GM12878 (cell line): ENCODE measurements around the gene LYPLAL1. TPM values are rescaled to one million over a fixed set of nuclear protein-coding genes. Genes with fewer than 3 reads are reported as not detected.

ENCODE experiments used
- ATAC-seq: fragments of 200-7000 bp; cut with Tn5 transposase; 3 replicates; pipeline ENCODE4 v1.9.1; 2020; ENCODE audit warnings: mild to moderate bottlenecking, moderate library complexity
- Bru-seq: library from RNA; stranded (reverse); fragments of 400-500 nt; gene quantifications from one replicate; lab custom pipeline; 2021; lab: Mats Ljungman, UMichigan
- BruChase-seq, 2 experiments: library from RNA; stranded (reverse); fragments of 400-500 nt; gene quantifications; one replicate each; lab custom pipeline; 2021; lab: Mats Ljungman, UMichigan
- BruUV-seq: library from RNA; stranded (reverse); fragments of 400-500 nt; replicated peaks from 2 replicates; lab custom pipeline; 2021; lab: Mats Ljungman, UMichigan
- CTCF ChIA-PET: fragments of 300-600 bp; sonication (Branson Sonifier 250); formaldehyde crosslinking; extraction: SDS; loops from one replicate; lab custom pipeline; 2021; ENCODE audit warnings: inconsistent platforms; lab: Yijun Ruan, JAX
- POLR2A ChIA-PET: fragments of 350-600 bp; formaldehyde crosslinking; extraction: SDS; loops from one replicate; lab custom pipeline; 2021; ENCODE audit warnings: inconsistent platforms; lab: Charles Lee
- RAD21 ChIA-PET: fragments of 300-600 bp; sonication (Branson Sonifier 250); formaldehyde crosslinking; loops from one replicate; lab custom pipeline; 2023; ENCODE audit warnings: antibody characterized with exemption; ENCODE audit not compliant: unreplicated experiment; lab: Charles Lee
- SMC1A ChIA-PET: fragments of 300-600 bp; sonication (Branson Sonifier 250); formaldehyde crosslinking; loops from one replicate; lab custom pipeline; 2023; ENCODE audit not compliant: unreplicated experiment, uncharacterized antibody; lab: Charles Lee
- DNase-seq: peaks from one replicate; pipeline ENCODE4 v3.0.0-alpha.2; 2011; ENCODE audit warnings: low read depth, low spot score
- FAIRE-seq: peaks from 3 replicates; lab custom pipeline; 2011; peaks lifted over from hg19 to GRCh38; lab: Jason Lieb, UNC
- H2AFZ ChIP-seq: 2 replicates; pipeline ENCODE4 v1.6.0; 2011; ENCODE audit warnings: low read depth, low read length, control low read depth; ENCODE audit not compliant: control insufficient read depth
- H3K27ac ChIP-seq: 2 replicates; pipeline ENCODE4 v1.5.1; 2011; ENCODE audit warnings: control low read depth; ENCODE audit not compliant: control insufficient read depth, insufficient read depth
- H3K27me3 ChIP-seq, 2 experiments: replicated peaks in 1 of 2; 2 replicates each; pipeline versions ENCODE4 v1.6.0 to v1.6.1; 2011; ENCODE audit warnings: low read length in 1 of 2; ENCODE audit not compliant: control insufficient read depth in 2 of 2, insufficient read depth in 2 of 2
- H3K36me3 ChIP-seq, 2 experiments: 2 replicates each; pipeline ENCODE4 v1.5.1; 2011; ENCODE audit warnings: low read length in 1 of 2; ENCODE audit not compliant: control insufficient read depth in 2 of 2, insufficient read depth in 2 of 2
- H3K4me1 ChIP-seq: 2 replicates; pipeline ENCODE4 v1.6.1; 2011; ENCODE audit warnings: mild to moderate bottlenecking, low read length, moderate library complexity, mixed read lengths; ENCODE audit not compliant: control insufficient read depth, insufficient read depth
- H3K4me2 ChIP-seq: 2 replicates; pipeline ENCODE4 v1.6.0; 2011; ENCODE audit warnings: control low read depth; ENCODE audit not compliant: control insufficient read depth, insufficient read depth
- H3K4me3 ChIP-seq: fragments of 200-600 bp; sonication (generic); 2 replicates; pipeline ENCODE4 v1.5.1; 2016
- H3K79me2 ChIP-seq: 2 replicates; pipeline ENCODE4 v1.6.0; 2011; ENCODE audit warnings: low read length; ENCODE audit not compliant: control insufficient read depth, insufficient read depth
- H3K9ac ChIP-seq: 2 replicates; pipeline ENCODE4 v1.8.0; 2011; ENCODE audit warnings: low read length, control low read depth, mixed read lengths; ENCODE audit not compliant: control insufficient read depth, insufficient read depth
- H3K9me3 ChIP-seq: replicated peaks from 3 replicates; pipeline ENCODE4 v1.5.1; 2011; ENCODE audit warnings: mild to moderate bottlenecking, low read length; ENCODE audit not compliant: control insufficient read depth, insufficient read depth
- H4K20me1 ChIP-seq: 2 replicates; pipeline ENCODE4 v1.6.0; 2011; ENCODE audit not compliant: control insufficient read depth, insufficient read depth
- BCLAF1 ChIP-seq: fragments of 450-650 bp; IDR thresholded peaks from 2 replicates; pipeline ENCODE4 v1.6.1; 2017; ENCODE audit warnings: antibody characterized with exemption, mild to moderate bottlenecking, moderate library complexity
- CBX3 ChIP-seq: fragments of 200-600 bp; sonication (generic); IDR thresholded peaks from 2 replicates; pipeline ENCODE4 v1.6.1; 2016; ENCODE audit warnings: low read depth, borderline replicate concordance
- CEBPB ChIP-seq, 2 experiments: fragments of 150-350 bp in 1 of 2; IDR thresholded peaks; 2 replicates each; pipeline ENCODE4 v1.6.1; 2012 to 2014; ENCODE audit warnings: low read depth in 2 of 2, low read length in 2 of 2, borderline replicate concordance in 1 of 2, inconsistent platforms in 1 of 2
- EED ChIP-seq: sonication (generic); IDR thresholded peaks from 2 replicates; pipeline ENCODE4 v1.6.1; 2016; ENCODE audit warnings: antibody characterized with exemption, low read depth
- IRF4 ChIP-seq: IDR thresholded peaks from 2 replicates; pipeline ENCODE4 v1.6.1; 2011; ENCODE audit warnings: low read depth, low read length
- MXI1 ChIP-seq: fragments of 150-350 bp; IDR thresholded peaks from 2 replicates; pipeline ENCODE4 v1.6.1; 2011; ENCODE audit warnings: low read depth, mild to moderate bottlenecking, inconsistent platforms, low read length, improper control_type of control experiment
- NFIC ChIP-seq: IDR thresholded peaks from 2 replicates; pipeline ENCODE4 v1.6.1; 2012; ENCODE audit warnings: low read depth, mild to moderate bottlenecking, inconsistent platforms, low read length, moderate library complexity
- NFYB ChIP-seq: IDR thresholded peaks from 2 replicates; pipeline ENCODE4 v1.6.1; 2011; ENCODE audit warnings: low read depth, mild to moderate bottlenecking, low read length, improper control_type of control experiment, moderate library complexity; ENCODE audit not compliant: insufficient read depth
- NKRF ChIP-seq: fragments of 450-650 bp; conservative IDR thresholded peaks from 2 replicates; pipeline ENCODE4 v1.6.1; 2017; ENCODE audit warnings: mild to moderate bottlenecking, moderate library complexity
- POLR2A ChIP-seq: IDR thresholded peaks from 2 replicates; pipeline ENCODE4 v1.6.1; 2011; ENCODE audit warnings: low read depth, mild to moderate bottlenecking, low read length
- POU2F2 ChIP-seq: IDR thresholded peaks from 3 replicates; pipeline ENCODE4 v1.6.1; 2011; ENCODE audit warnings: low read depth, mild to moderate bottlenecking, low read length, borderline replicate concordance
- SUZ12 ChIP-seq: fragments of 200-600 bp; sonication (generic); IDR thresholded peaks from one replicate; pipeline ENCODE4 v1.6.1; 2018; ENCODE audit warnings: antibody characterized with exemption, mild to moderate bottlenecking; ENCODE audit not compliant: unreplicated experiment
- YBX1 ChIP-seq: fragments of 450-650 bp; IDR thresholded peaks from 2 replicates; pipeline ENCODE4 v1.6.1; 2016; ENCODE audit warnings: antibody characterized with exemption
- WGBS: methylation state at CpG from one replicate; pipeline ENCODE4 v1.1.6; 2016; ENCODE audit warnings: low lambda C conversion rate; ENCODE audit not compliant: insufficient replicate concordance, insufficient coverage; ENCODE audit errors: missing lambda C conversion rate; 5-methylcytosine and 5-hydroxymethylcytosine counted together
- in situ Hi-C: fragments of 300-500 bp; cut with MboI; formaldehyde crosslinking; loops from 9 replicates; pipeline ENCODE4 v1.14.3; 2018; ENCODE audit warnings: mixed read lengths
- intact Hi-C: fragments of 100-400 bp; cut with micrococcal nuclease; formaldehyde crosslinking; loops from one replicate; pipeline ENCODE4 v1.14.2; 2022; ENCODE audit not compliant: unreplicated experiment
- long read RNA-seq, 2 experiments: library from polyadenylated mRNA; unstranded; transcript quantifications; one replicate each; pipeline ENCODE4 v2.0.0, GENCODE V29; 2019 to 2020
- polyA minus RNA-seq, 3 experiments: library from RNA; depleted of rRNA, polyadenylated mRNA; stranded (reverse); fragments of >200 nt; gene quantifications; 2 replicates each; pipeline ENCODE4 v1.2.3, GENCODE V29; 2011
- polyA plus RNA-seq, 11 experiments: library from polyadenylated mRNA; depleted of rRNA in 4 of 11; unstranded in 6 of 11; stranded (reverse) in 5 of 11; fragments of >200 nt; fragmentation: Nextera tagmentation in 4 of 11; fragmentation: Illumina TruSeq in 1 of 11; extraction: Ambion mirVana in 4 of 11; extraction: Trizol in 1 of 11; gene quantifications; 1 replicate in 1 of 11; 2 replicates in 10 of 11; pipeline versions ENCODE4 v1.2.1 to v1.2.3, GENCODE V29; 2011 to 2016; ENCODE audit warnings: inconsistent platforms in 2 of 11, missing spikeins in 2 of 11, low read depth in 1 of 11
- total RNA-seq, 4 experiments: library from RNA; depleted of rRNA in 3 of 4; stranded (reverse); fragments of >200 nt in 3 of 4; fragmentation: Illumina TruSeq in 1 of 4; extraction: Trizol in 1 of 4; gene quantifications; 2 replicates each; pipeline versions ENCODE4 v1.2.1 to v1.2.3, GENCODE V29; 2013 to 2021

LYPLAL1 gene
- 211 and 228 TPM in 2 replicates for total RNA-seq (2013; cell fraction: nucleolus; rRNA removed)
- total RNA-seq (2014; rRNA removed) = 17.9 and 22.4 TPM in 2 replicates
- total RNA-seq (2014; rRNA removed; fragmentation: Illumina TruSeq; extraction: Trizol) = 24.4 and 25.0 TPM in 2 replicates
- 24.9 and 25.7 TPM in 2 replicates for total RNA-seq (2021)
- 7.9 TPM for polyA plus RNA-seq (2011; ENCODE audit: low read depth)
- 48.5 and 90.0 TPM in 2 replicates for polyA plus RNA-seq (2011; rRNA removed)
- polyA plus RNA-seq (2011; cell fraction: cytosol; rRNA removed) = 6.5 and 7.6 TPM in 2 replicates
- polyA plus RNA-seq (2011; cell fraction: nucleus; rRNA removed) = 45.0 and 45.9 TPM in 2 replicates
- polyA plus RNA-seq (2012) = 30.5 and 33.0 TPM in 2 replicates
- 19.4 and 23.2 TPM in 2 replicates for polyA plus RNA-seq (2014; fragmentation: Illumina TruSeq; extraction: Trizol)
- 100 to 1,000 TPM in 1 of 2 experiments, 10 to 100 TPM in 1; 97.0 to 112 TPM for polyA plus RNA-seq (2014; fragmentation: Nextera tagmentation; extraction: Ambion mirVana)
- polyA plus RNA-seq (2014; rRNA removed) = 19.8 and 32.5 TPM in 2 replicates
- 10 to 100 TPM; 70.0 to 83.0 TPM for polyA plus RNA-seq (2016; fragmentation: Nextera tagmentation; extraction: Ambion mirVana)
- polyA minus RNA-seq (2011; rRNA and poly(A)+ RNA removed) = 20.7 and 26.6 TPM in 2 replicates
- 7.5 and 13.2 TPM in 2 replicates for polyA minus RNA-seq (2011; cell fraction: cytosol; rRNA and poly(A)+ RNA removed)
- 73.3 and 111 TPM in 2 replicates for polyA minus RNA-seq (2011; cell fraction: nucleus; rRNA and poly(A)+ RNA removed)
- Bru-seq, nascent RNA = percentile 97 among the genes with signal in this experiment
- BruChase-seq, experiment 1, labeled RNA remaining after a 6-hour chase = percentile 86 among the genes with signal in this experiment
- BruChase-seq, experiment 2, labeled RNA remaining after a 2-hour chase = percentile 97 among the genes with signal in this experiment
- long read RNA-seq, experiment 1, transcript LYPLAL1-202 (5 exons, 1,898 nt) = major isoform, 9 of 16 reads
- long read RNA-seq, experiment 1, partial matches to known transcripts = 0 of 16 reads
- long read RNA-seq, experiment 1, other reads (novel, unspliced or antisense) = 1 of 16 reads
- long read RNA-seq, experiment 2, transcript LYPLAL1-202 (5 exons, 1,898 nt) = major isoform, 49 of 110 reads
- long read RNA-seq, experiment 2, transcript LYPLAL1-201 (5 exons, 1,819 nt) = minor isoform, 24 of 110 reads
- long read RNA-seq, experiment 2, transcript LYPLAL1-203 (4 exons, 1,703 nt) = minor isoform, 7 of 110 reads
- long read RNA-seq, experiment 2, partial matches to known transcripts = 3 of 110 reads
- long read RNA-seq, experiment 2, other reads (novel, unspliced or antisense) = 19 of 110 reads

GRCh38 chr1:219173758-219174459 is at the start of gene LYPLAL1:
Gene LYPLAL1 (plus strand): TSS chr1:219173878. CDS start chr1:219173891, 13 bp downstream.
- ChIA-PET SMC1A (interaction anchor here (1.0 to 6.9 kb wide), 5 partner anchors 13 to 97 kb away, joined by 3 to 173 read pairs (median 5); no protein-coding TSS in a partner anchor), RAD21 (interaction anchor here (0.7 to 7.2 kb wide), 4 partner anchors 14 to 85 kb away, joined by 3 to 134 read pairs (median 6); no protein-coding TSS in a partner anchor), CTCF (interaction anchor here (2.6 to 5.5 kb wide), 2 partner anchors 14 to 83 kb away, joined by 8 to 74 read pairs; no protein-coding TSS in a partner anchor), POLR2A (interaction anchor here (0.6 to 5.3 kb wide), 4 partner anchors 10 to 83 kb away, joined by 3 to 98 read pairs (median 3); no protein-coding TSS in a partner anchor)
- intact Hi-C loops (loop anchor here (2.0 kb wide), 2 partner anchors 15 to 85 kb away; no protein-coding TSS in a partner anchor), in situ Hi-C loops (no loop called here)
- H3K4me2 ChIP-seq = peak within 1 kb of the TSS; percentile 98
- no peaks in the 10 kb centered on the region for H3K27me3 ChIP-seq
- H3K4me3 ChIP-seq = peak within 1 kb of the TSS; percentile 93
- peak within 1 kb of the TSS; percentile 93 for H3K27ac ChIP-seq
- H4K20me1 ChIP-seq = no peaks in the 10 kb centered on the region
- H2AFZ ChIP-seq = peak within 1 kb of the TSS; percentile 94
- ATAC-seq (peak; percentile 72), FAIRE-seq (peak; percentile 69), DNase-seq (peak; percentile 78)
- under 1% methylated on average over 48 of the region's 48 CpGs for WGBS
- no peaks in the 10 kb centered on the region; the same call in 2 of the 3 replicates for H3K9me3 ChIP-seq
- no peaks in the 10 kb centered on the region for H3K36me3 ChIP-seq
- peaks cover 39% of the 10 kb centered on the region for H3K79me2 ChIP-seq
- H3K9ac ChIP-seq = peak within 1 kb of the TSS; percentile 88
- peaks cover 9% of the 10 kb centered on the region for H3K4me1 ChIP-seq
- BruUV-seq = no TSS peak
- no peak for TF ChIP-seq CEBPB (IDR thresholded peaks at IDR 0.05; ENCODE audit: borderline replicate concordance in 1 of 2, low read depth in 2 of 2, low read length in 2 of 2)
- TF ChIP-seq MXI1 = peak; percentile 42
- TF ChIP-seq YBX1 = no peak
- peak; percentile 99 for TF ChIP-seq POLR2A
- no peak for TF ChIP-seq BCLAF1
- no peak for TF ChIP-seq IRF4
- 0 out of 2 replicates have a peak, but pooled peaks have one; percentile 58 for TF ChIP-seq NKRF
- TF ChIP-seq NFIC = no peak
- TF ChIP-seq SUZ12 = no peak
- TF ChIP-seq EED = no peak
- peak; percentile 87; the same call in 2 of the 3 replicates for TF ChIP-seq POU2F2
- no peak for TF ChIP-seq NFYB
- no peak for TF ChIP-seq CBX3
